AG04450 (cell line): ENCODE data around the gene TMEM86B. TPM values are rescaled to one million over a fixed set of nuclear protein-coding genes. Genes with fewer than 3 reads are reported as not detected.

Experiments
- CTCF ChIA-PET: fragments of 300-600, 350-600 bp; formaldehyde crosslinking; extraction: SDS; loops from one replicate; lab custom pipeline; 2022; ENCODE audit warnings: antibody characterized with exemption, inconsistent platforms; lab: Charles Lee
- POLR2A ChIA-PET: fragments of 350-600 bp; formaldehyde crosslinking; extraction: SDS; loops from one replicate; lab custom pipeline; 2021; ENCODE audit warnings: antibody characterized with exemption, inconsistent platforms; lab: Yijun Ruan, JAX
- DNase-seq: peaks from one replicate; pipeline ENCODE4 v3.0.0-alpha.2; 2011; ENCODE audit warnings: low read depth, low spot score
- H3K27ac ChIP-seq: one replicate; pipeline ENCODE4 v1.5.1; 2012; ENCODE audit warnings: low read depth, low read length, control low read depth
- H3K27me3 ChIP-seq: one replicate; pipeline ENCODE4 v1.6.0; 2012; ENCODE audit warnings: low read length; ENCODE audit not compliant: control insufficient read depth, insufficient read depth
- H3K4me3 ChIP-seq: 2 replicates; pipeline ENCODE4 v1.5.1; 2011; ENCODE audit warnings: mild to moderate bottlenecking, low read depth, low read length, control low read depth
- H3K9me3 ChIP-seq: 2 replicates; pipeline ENCODE4 v1.5.1; 2012; ENCODE audit warnings: low read length; ENCODE audit not compliant: control insufficient read depth, insufficient read depth
- polyA plus RNA-seq: library from polyadenylated mRNA; depleted of rRNA; stranded (reverse); fragments of >200 nt; gene quantifications from 2 replicates; pipeline ENCODE4 v1.2.3, GENCODE V29; 2011
- TF ChIP-seq, protein P1 (sequence below): IDR thresholded peaks from 2 replicates; pipeline ENCODE4 v1.5.1; 2011; ENCODE audit warnings: low read depth, low read length, control low read depth, inconsistent platforms

The TMEM86B gene
- polyA plus RNA-seq, 1 experiment: 0.87 TPM

DNA sequence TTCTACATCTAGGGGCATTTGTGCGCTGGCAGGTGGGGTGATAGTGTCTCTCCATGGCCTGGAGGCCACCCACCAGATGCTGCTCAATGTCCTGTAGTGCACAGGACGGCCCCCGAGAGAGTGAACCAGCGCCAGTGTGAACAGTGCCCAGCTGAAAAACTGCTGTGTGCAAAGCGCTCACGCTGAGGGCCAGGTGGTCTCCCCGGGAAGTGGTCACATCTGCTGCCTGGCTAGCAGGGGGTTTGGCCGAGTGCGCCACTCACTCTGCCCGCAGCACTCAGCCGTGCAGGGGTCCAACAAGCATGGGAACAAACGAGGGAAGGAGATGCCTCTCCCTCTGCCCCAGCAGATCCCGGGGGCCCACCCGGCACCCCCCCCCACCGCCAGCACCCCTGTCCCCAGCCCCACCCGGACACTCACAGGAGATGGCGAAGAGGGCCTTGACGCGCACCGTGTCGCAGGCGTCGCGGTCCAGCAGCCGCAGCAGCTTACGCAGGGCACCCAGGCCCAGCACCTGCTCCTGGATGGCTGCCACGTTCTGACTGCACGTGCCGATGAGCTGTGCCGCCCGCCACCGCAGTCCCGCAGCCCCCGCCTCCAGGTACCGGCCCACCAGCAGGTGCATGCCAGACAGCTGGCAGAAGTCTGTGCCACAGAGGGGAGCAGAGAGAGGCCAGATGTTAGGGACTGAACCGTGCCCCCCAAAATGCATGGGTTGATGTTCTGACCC is 45.6 kb upstream of the TMEM86B start:
- ChIA-PET CTCF (no interaction called here), POLR2A (no interaction called here)
- Histone ChIP-seq H3K9me3 (no peaks in the 10 kb centered on the region), H3K27me3 (no peaks in the 10 kb centered on the region), H3K4me3 (no peak overlapping the region), H3K27ac (no peak overlapping the region)
- TF ChIP-seq, protein P1, sequence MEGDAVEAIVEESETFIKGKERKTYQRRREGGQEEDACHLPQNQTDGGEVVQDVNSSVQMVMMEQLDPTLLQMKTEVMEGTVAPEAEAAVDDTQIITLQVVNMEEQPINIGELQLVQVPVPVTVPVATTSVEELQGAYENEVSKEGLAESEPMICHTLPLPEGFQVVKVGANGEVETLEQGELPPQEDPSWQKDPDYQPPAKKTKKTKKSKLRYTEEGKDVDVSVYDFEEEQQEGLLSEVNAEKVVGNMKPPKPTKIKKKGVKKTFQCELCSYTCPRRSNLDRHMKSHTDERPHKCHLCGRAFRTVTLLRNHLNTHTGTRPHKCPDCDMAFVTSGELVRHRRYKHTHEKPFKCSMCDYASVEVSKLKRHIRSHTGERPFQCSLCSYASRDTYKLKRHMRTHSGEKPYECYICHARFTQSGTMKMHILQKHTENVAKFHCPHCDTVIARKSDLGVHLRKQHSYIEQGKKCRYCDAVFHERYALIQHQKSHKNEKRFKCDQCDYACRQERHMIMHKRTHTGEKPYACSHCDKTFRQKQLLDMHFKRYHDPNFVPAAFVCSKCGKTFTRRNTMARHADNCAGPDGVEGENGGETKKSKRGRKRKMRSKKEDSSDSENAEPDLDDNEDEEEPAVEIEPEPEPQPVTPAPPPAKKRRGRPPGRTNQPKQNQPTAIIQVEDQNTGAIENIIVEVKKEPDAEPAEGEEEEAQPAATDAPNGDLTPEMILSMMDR: no peak
- DNase-seq: no peak

DNA sequence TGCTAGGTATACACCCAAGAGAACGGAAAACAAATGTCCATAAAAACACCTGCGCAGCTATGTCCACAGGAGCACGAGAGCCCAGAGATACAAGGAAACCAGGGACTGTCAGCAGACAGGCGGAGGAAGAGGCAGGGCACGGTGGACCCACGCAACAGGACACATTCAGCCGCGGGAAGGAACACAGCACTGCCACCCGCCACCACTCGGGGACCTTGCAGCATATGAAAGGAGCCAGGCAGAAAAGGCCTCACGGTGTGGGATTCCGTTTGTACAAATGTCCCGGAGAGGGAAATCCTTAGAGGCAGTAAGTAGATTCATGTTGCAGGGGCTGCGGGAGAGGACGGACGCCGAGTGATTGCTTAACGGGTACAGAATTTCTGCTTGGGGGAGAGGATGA is 43.6 kb upstream of the TMEM86B start:
- Histone ChIP-seq H3K27me3 (no peaks in the 10 kb centered on the region), H3K9me3 (0 out of 2 replicates have a peak, but pooled peaks cover 3% of the 10 kb centered on the region), H3K27ac (no peak overlapping the region), H3K4me3 (no peak overlapping the region)
- TF ChIP-seq, protein P1: no peak
- CTCF ChIA-PET: interaction anchor here (0.5 to 1.3 kb wide), 2 partner anchors 20 to 359 kb away, joined by 3 to 5 read pairs; no protein-coding TSS in a partner anchor
- no peak for DNase-seq
- POLR2A ChIA-PET: no interaction called here

DNA sequence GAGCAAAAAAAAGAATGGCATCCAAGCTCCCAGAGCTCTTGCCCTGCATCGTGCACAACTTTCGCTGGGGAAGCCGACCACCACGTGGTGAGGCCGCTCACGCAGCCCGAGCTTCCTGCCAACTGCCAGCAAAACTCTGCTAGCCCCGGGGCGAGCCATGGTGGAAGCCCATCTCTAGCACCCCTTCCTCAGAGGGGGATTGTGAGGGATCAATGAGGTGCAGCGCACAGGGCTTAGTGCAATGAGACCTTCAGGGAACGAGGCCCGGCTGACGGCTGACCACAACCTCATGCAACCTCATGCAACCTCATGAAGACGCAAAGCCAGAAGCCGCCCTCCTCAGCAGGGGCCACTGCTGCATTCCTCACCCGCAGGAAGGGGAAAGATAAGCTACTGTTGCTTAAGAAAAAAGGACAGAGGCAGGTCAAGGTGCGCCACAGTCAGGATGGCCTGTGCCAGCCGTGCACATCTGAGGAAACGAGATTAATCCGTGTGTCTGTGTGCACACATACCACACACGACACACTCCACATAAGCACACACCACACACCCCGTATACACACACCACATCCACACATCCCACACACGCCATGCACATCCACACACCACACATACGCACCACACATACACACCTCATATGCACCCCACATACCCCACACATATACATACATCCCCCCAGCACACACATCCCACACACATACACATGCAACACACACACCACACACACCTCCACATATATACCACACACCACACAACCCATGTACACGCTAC is 41.8 kb upstream of the TMEM86B start:
- TF ChIP-seq, protein P1: no peak
- ChIA-PET CTCF (interaction anchor here (1.3 kb wide), 1 partner anchor 22 kb away, joined by 3 read pairs; no protein-coding TSS in a partner anchor), POLR2A (interaction anchor here (0.5 kb wide), 1 partner anchor 97 kb away, joined by 3 read pairs; no protein-coding TSS in a partner anchor)
- Histone ChIP-seq H3K27ac (no peak overlapping the region), H3K4me3 (no peak overlapping the region), H3K27me3 (no peaks in the 10 kb centered on the region), H3K9me3 (peaks cover 5% of the 10 kb centered on the region; the same call in 1 of the 2 replicates)
- no peak for DNase-seq

DNA sequence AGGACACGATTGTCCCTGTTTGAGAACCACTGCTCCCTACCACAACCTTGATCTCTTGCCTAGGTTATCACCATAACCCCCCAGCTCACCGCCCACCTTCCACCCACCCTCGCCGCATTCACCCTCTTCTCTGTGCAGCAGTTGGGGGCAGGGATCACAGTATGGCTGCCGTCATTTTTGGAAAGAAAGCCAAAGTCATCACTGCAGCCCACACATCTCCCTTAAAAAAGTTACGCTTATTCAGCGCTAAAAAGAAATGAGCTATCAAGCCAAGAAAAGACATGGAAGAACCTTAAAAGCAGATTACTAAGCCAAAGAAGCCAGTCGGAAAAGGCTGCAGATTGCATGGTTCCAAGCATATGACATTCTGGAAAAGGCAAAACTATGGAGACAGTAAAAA is 40.7 kb upstream of the TMEM86B start:
- Histone ChIP-seq H3K9me3 (peaks cover 5% of the 10 kb centered on the region; the same call in 1 of the 2 replicates), H3K27ac (no peak overlapping the region), H3K27me3 (no peaks in the 10 kb centered on the region), H3K4me3 (no peak overlapping the region)
- no peak for DNase-seq
- POLR2A ChIA-PET: no interaction called here
- TF ChIP-seq, protein P1: no peak
- CTCF ChIA-PET: no interaction called here

DNA sequence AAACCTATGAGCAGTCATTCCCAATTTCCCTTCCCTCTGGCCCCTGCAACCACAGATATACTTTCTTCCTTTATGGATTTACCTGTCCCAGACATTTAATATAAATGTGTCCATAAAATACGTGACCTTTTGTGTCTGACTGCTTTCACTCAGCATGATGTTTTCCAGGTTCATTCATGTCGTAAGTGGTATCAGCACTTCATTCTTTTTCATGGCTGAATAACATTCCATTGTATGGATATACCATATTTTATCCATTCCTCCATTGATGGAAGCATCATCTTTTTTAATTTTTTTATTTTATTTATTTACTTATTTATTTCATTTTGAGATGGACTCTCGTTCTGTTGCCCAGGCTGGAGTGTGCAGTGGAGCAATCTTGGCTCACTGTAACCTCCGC is 38.3 kb upstream of the TMEM86B start:
- ChIA-PET POLR2A (no interaction called here), CTCF (interaction anchor here (0.6 kb wide), 1 partner anchor 405 kb away, joined by 4 read pairs; no protein-coding TSS in a partner anchor)

More for the DNA sequence above, 38.3 kb upstream of the TMEM86B start:
- Histone ChIP-seq H3K27me3 (no peaks in the 10 kb centered on the region), H3K9me3 (peaks cover 5% of the 10 kb centered on the region; the same call in 1 of the 2 replicates), H3K27ac (no peak overlapping the region), H3K4me3 (no peak overlapping the region)
- no peak for DNase-seq
- TF ChIP-seq, protein P1: no peak
